H9 (cell line): Measurements from ENCODE around the gene ATG2B. TPM values are rescaled to one million over a fixed set of nuclear protein-coding genes. Genes with fewer than 3 reads are reported as not detected.

Experiments used
- DNase-seq: peaks from one replicate; pipeline ENCODE4 v3.0.0-alpha.2; 2017
- H2AFZ ChIP-seq: one replicate; pipeline ENCODE4 v1.6.1; 2013; ENCODE audit warnings: mild to moderate bottlenecking, low read length, control low read depth, moderate library complexity
- H2AK5ac ChIP-seq: 2 replicates; pipeline ENCODE4 v1.6.1; 2013; ENCODE audit warnings: low read length, control low read depth, mixed read lengths; ENCODE audit not compliant: insufficient read length
- H2BK120ac ChIP-seq: one replicate; pipeline ENCODE4 v1.6.1; 2013; ENCODE audit warnings: low read depth, mild to moderate bottlenecking, low read length, control low read depth, inconsistent platforms; ENCODE audit not compliant: poor library complexity, severe bottlenecking
- H2BK12ac ChIP-seq: 2 replicates; pipeline ENCODE4 v1.6.1; 2013; ENCODE audit warnings: low read length, control low read depth, mixed read lengths, low read depth; ENCODE audit not compliant: insufficient read length
- H2BK15ac ChIP-seq: 2 replicates; pipeline ENCODE4 v1.6.1; 2013; ENCODE audit warnings: low read depth, low read length, control low read depth
- H2BK20ac ChIP-seq: one replicate; pipeline ENCODE4 v1.6.1; 2013; ENCODE audit warnings: low read depth, mild to moderate bottlenecking, low read length, control low read depth, inconsistent platforms; ENCODE audit not compliant: poor library complexity, severe bottlenecking
- H2BK5ac ChIP-seq: 2 replicates; pipeline ENCODE4 v1.6.1; 2013; ENCODE audit warnings: low read length, control low read depth, mixed read lengths; ENCODE audit not compliant: insufficient read length
- H3K14ac ChIP-seq: 2 replicates; pipeline ENCODE4 v1.6.1; 2013; ENCODE audit warnings: low read length, control low read depth; ENCODE audit not compliant: insufficient read depth
- H3K18ac ChIP-seq: 2 replicates; pipeline ENCODE4 v1.6.1; 2013; ENCODE audit warnings: low read depth, mild to moderate bottlenecking, mixed read lengths, low read length, control low read depth; ENCODE audit not compliant: insufficient read length
- H3K23ac ChIP-seq: 2 replicates; pipeline ENCODE4 v1.6.1; 2013; ENCODE audit warnings: low read length, control low read depth, mixed read lengths, low read depth; ENCODE audit not compliant: insufficient read length
- H3K23me2 ChIP-seq: 2 replicates; pipeline ENCODE4 v1.6.1; 2013; ENCODE audit warnings: low read depth, mild to moderate bottlenecking, mixed read lengths, low read length, control low read depth; ENCODE audit not compliant: insufficient read length, poor library complexity, severe bottlenecking
- H3K27ac ChIP-seq: 2 replicates; pipeline ENCODE4 v1.5.1; 2013; ENCODE audit warnings: low read length, control low read depth, mixed read lengths, low read depth; ENCODE audit not compliant: insufficient read length
- H3K27me3 ChIP-seq: 2 replicates; pipeline ENCODE4 v1.6.1; 2013; ENCODE audit warnings: low read length, control low read depth, inconsistent platforms; ENCODE audit not compliant: insufficient read depth
- H3K4ac ChIP-seq: 2 replicates; pipeline ENCODE4 v1.6.1; 2013; ENCODE audit warnings: low read depth, mild to moderate bottlenecking, control low read depth, inconsistent platforms, low read length, moderate library complexity
- H3K4me1 ChIP-seq: 2 replicates; pipeline ENCODE4 v1.6.1; 2013; ENCODE audit warnings: low read length, control low read depth, inconsistent platforms; ENCODE audit not compliant: insufficient read depth
- H3K4me2 ChIP-seq: 2 replicates; pipeline ENCODE4 v1.6.1; 2013; ENCODE audit warnings: low read length, control low read depth, mixed read lengths; ENCODE audit not compliant: insufficient read length, insufficient read depth
- H3K56ac ChIP-seq: 2 replicates; pipeline ENCODE4 v1.6.1; 2013; ENCODE audit warnings: low read depth, mild to moderate bottlenecking, mixed read lengths, low read length, control low read depth; ENCODE audit not compliant: insufficient read length
- H3K79me1 ChIP-seq: 2 replicates; pipeline ENCODE4 v1.6.1; 2013; ENCODE audit warnings: low read depth, mild to moderate bottlenecking, moderate library complexity, low read length, control low read depth, inconsistent platforms; ENCODE audit not compliant: insufficient read depth, poor library complexity, severe bottlenecking
- H3K79me2 ChIP-seq: 2 replicates; pipeline ENCODE4 v1.6.1; 2013; ENCODE audit warnings: low read length, control low read depth, inconsistent platforms; ENCODE audit not compliant: insufficient read depth
- H3K9ac ChIP-seq: 2 replicates; pipeline ENCODE4 v1.6.1; 2013; ENCODE audit warnings: low read length, control low read depth, mixed read lengths; ENCODE audit not compliant: insufficient read length; ENCODE audit errors: extremely low read depth
- H3K9me3 ChIP-seq: one replicate; pipeline ENCODE4 v1.6.1; 2013; ENCODE audit warnings: low read depth, low read length, inconsistent platforms; ENCODE audit not compliant: control insufficient read depth
- H3T11ph ChIP-seq: one replicate; pipeline ENCODE4 v1.6.1; 2013; ENCODE audit warnings: mild to moderate bottlenecking, low read length, control low read depth, inconsistent platforms
- H4K20me1 ChIP-seq: one replicate; pipeline ENCODE4 v1.6.1; 2013; ENCODE audit not compliant: control insufficient read depth, insufficient read length, insufficient read depth
- H4K5ac ChIP-seq: 2 replicates; pipeline ENCODE4 v1.6.1; 2013; ENCODE audit warnings: low read depth, mild to moderate bottlenecking, mixed read lengths, low read length, control low read depth; ENCODE audit not compliant: insufficient read length
- H4K8ac ChIP-seq: replicated peaks from 2 replicates; pipeline ENCODE4 v1.6.1; 2013; ENCODE audit warnings: low read length, control low read depth, mixed read lengths, low read depth; ENCODE audit not compliant: insufficient read length
- H4K91ac ChIP-seq: 2 replicates; pipeline ENCODE4 v1.6.1; 2013; ENCODE audit warnings: low read depth, mild to moderate bottlenecking, moderate library complexity, mixed read lengths, low read length, control low read depth; ENCODE audit not compliant: insufficient read length
- H3K27ac Mint-ChIP-seq, 3 experiments: 2 replicates in 2 of 3; 3 replicates in 1 of 3; pipeline ENCODE4 v1.8.0; 2020 to 2021; ENCODE audit warnings: mixed read lengths in 3 of 3, mild to moderate bottlenecking in 1 of 3, moderate library complexity in 1 of 3
- H3K27me3 Mint-ChIP-seq: 2 replicates; pipeline ENCODE4 v1.8.0; 2021; ENCODE audit warnings: low read depth, mild to moderate bottlenecking, moderate library complexity, mixed read lengths
- H3K36me3 Mint-ChIP-seq, 3 experiments: 2 replicates in 2 of 3; 3 replicates in 1 of 3; pipeline ENCODE4 v1.8.0; 2020 to 2021; ENCODE audit warnings: low read depth in 3 of 3, mixed read lengths in 3 of 3; ENCODE audit not compliant: insufficient read depth in 1 of 3
- H3K4me1 Mint-ChIP-seq, 2 experiments: 2 replicates each; pipeline ENCODE4 v1.8.0; 2020; ENCODE audit warnings: mixed read lengths in 2 of 2
- H3K4me3 Mint-ChIP-seq, 2 experiments: 2 replicates in 1 of 2; 3 replicates in 1 of 2; pipeline ENCODE4 v1.8.0; 2020 to 2021; ENCODE audit warnings: mild to moderate bottlenecking in 2 of 2, mixed read lengths in 2 of 2, moderate library complexity in 1 of 2
- H3K9me3 Mint-ChIP-seq, 2 experiments: 2 replicates in 1 of 2; 3 replicates in 1 of 2; pipeline ENCODE4 v1.8.0; 2020; ENCODE audit warnings: mild to moderate bottlenecking in 2 of 2, mixed read lengths in 2 of 2, moderate library complexity in 1 of 2
- WGBS: extraction: QIAGEN DNeasy Blood & Tissue Kit; methylation state at CpG from one replicate; pipeline ENCODE4 v1.1.7; 2013; ENCODE audit warnings: missing lambda C conversion rate, low lambda C conversion rate, mixed read lengths; ENCODE audit not compliant: insufficient read length; ENCODE audit errors: extremely low coverage; 5-methylcytosine and 5-hydroxymethylcytosine counted together
- total RNA-seq: library from RNA; stranded (reverse); gene quantifications from 2 replicates; pipeline ENCODE4 v1.2.1, GENCODE V29; 2021
- TF ChIP-seq, protein P1 (sequence below): fragments of 200-600 bp; sonication (generic); conservative IDR thresholded peaks from 3 replicates; pipeline ENCODE4 v1.8.0; 2021; ENCODE audit warnings: antibody characterized with exemption, mild to moderate bottlenecking

ATG2B gene
- total RNA-seq, 1 experiment from 2014 or later: 12.6 TPM

DNA sequence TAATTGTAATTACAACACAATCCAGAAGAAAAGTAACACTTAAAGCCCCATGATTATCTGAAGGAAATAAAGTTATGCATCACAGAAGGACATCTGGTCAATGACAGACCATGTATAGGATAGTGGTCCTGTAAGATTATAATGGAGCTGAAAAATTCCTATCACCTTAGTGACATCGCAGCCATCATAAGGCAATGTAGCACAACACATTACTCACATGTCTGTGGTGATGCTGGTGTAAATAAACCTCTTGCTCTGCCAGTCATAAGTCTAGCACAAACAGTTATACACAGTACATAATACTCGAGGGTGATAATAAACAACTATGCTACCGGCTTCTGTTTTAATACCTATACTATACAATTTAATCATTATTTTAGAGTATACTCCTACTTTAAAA, 11.2 kb downstream of the ATG2B start:
- Histone ChIP-seq H3K9ac (no peak overlapping the region), H2AFZ (no peak overlapping the region), H2BK12ac (no peak overlapping the region), H3K4ac (no peak overlapping the region), H4K8ac (no peak overlapping the region), H2BK15ac (no peak overlapping the region), H2BK120ac (no peak overlapping the region), H3K4me2 (no peak overlapping the region), H2AK5ac (no peak overlapping the region), H2BK5ac (no peak overlapping the region), H3K79me2 (peaks cover 4% of the 10 kb centered on the region; the same call in 1 of the 2 replicates), H3K9me3 (no peaks in the 10 kb centered on the region), H4K20me1 (no peaks in the 10 kb centered on the region), H4K91ac (no peak overlapping the region), H3K18ac (no peak overlapping the region), H3K56ac (no peak overlapping the region), H3K23ac (no peak overlapping the region), H3K23me2 (no peaks in the 10 kb centered on the region), H3K4me1 (peaks cover 7% of the 10 kb centered on the region; the same call in 1 of the 2 replicates), H3K79me1 (no peaks in the 10 kb centered on the region), H3T11ph (no peak overlapping the region), H2BK20ac (no peak overlapping the region), H4K5ac (no peak overlapping the region), H3K27ac (no peak overlapping the region), H3K14ac (no peak overlapping the region), H3K27me3 (no peaks in the 10 kb centered on the region)
- H3K4me3 Mint-ChIP-seq: no peak overlapping the region
- H3K27ac Mint-ChIP-seq: no peak overlapping the region
- TF ChIP-seq, protein P1, sequence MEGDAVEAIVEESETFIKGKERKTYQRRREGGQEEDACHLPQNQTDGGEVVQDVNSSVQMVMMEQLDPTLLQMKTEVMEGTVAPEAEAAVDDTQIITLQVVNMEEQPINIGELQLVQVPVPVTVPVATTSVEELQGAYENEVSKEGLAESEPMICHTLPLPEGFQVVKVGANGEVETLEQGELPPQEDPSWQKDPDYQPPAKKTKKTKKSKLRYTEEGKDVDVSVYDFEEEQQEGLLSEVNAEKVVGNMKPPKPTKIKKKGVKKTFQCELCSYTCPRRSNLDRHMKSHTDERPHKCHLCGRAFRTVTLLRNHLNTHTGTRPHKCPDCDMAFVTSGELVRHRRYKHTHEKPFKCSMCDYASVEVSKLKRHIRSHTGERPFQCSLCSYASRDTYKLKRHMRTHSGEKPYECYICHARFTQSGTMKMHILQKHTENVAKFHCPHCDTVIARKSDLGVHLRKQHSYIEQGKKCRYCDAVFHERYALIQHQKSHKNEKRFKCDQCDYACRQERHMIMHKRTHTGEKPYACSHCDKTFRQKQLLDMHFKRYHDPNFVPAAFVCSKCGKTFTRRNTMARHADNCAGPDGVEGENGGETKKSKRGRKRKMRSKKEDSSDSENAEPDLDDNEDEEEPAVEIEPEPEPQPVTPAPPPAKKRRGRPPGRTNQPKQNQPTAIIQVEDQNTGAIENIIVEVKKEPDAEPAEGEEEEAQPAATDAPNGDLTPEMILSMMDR: no peak
- H3K36me3 Mint-ChIP-seq: peaks cover 0 to 7% (median 2%) of the 10 kb centered on the region in 3 experiments; a peak in 4 of 7 replicates
- no peak for DNase-seq
- peaks cover 20 to 34% of the 10 kb centered on the region in 2 experiments for H3K4me1 Mint-ChIP-seq
- H3K27me3 Mint-ChIP-seq: no peaks in the 10 kb centered on the region
- no peaks in the 10 kb centered on the region for H3K9me3 Mint-ChIP-seq
- WGBS: no CpG with 5 or more reads among the region's 3 CpGs
